GM12878 (cell line): ENCODE measurements around the gene COMT. TPM values are rescaled to one million over a fixed set of nuclear protein-coding genes. Genes with fewer than 3 reads are reported as not detected.

Experiments
- ATAC-seq: fragments of 200-7000 bp; cut with Tn5 transposase; 3 replicates; pipeline ENCODE4 v1.9.1; 2020; ENCODE audit warnings: mild to moderate bottlenecking, moderate library complexity
- BruUV-seq: library from RNA; stranded (reverse); fragments of 400-500 nt; replicated peaks from 2 replicates; lab custom pipeline; 2021; lab: Mats Ljungman, UMichigan
- CTCF ChIA-PET: fragments of 300-600 bp; sonication (Branson Sonifier 250); formaldehyde crosslinking; extraction: SDS; loops from one replicate; lab custom pipeline; 2021; ENCODE audit warnings: inconsistent platforms; lab: Yijun Ruan, JAX
- POLR2A ChIA-PET: fragments of 350-600 bp; formaldehyde crosslinking; extraction: SDS; loops from one replicate; lab custom pipeline; 2021; ENCODE audit warnings: inconsistent platforms; lab: Charles Lee
- RAD21 ChIA-PET: fragments of 300-600 bp; sonication (Branson Sonifier 250); formaldehyde crosslinking; loops from one replicate; lab custom pipeline; 2023; ENCODE audit warnings: antibody characterized with exemption; ENCODE audit not compliant: unreplicated experiment; lab: Charles Lee
- SMC1A ChIA-PET: fragments of 300-600 bp; sonication (Branson Sonifier 250); formaldehyde crosslinking; loops from one replicate; lab custom pipeline; 2023; ENCODE audit not compliant: unreplicated experiment, uncharacterized antibody; lab: Charles Lee
- DNase-seq: peaks from one replicate; pipeline ENCODE4 v3.0.0-alpha.2; 2011; ENCODE audit warnings: low read depth, low spot score
- FAIRE-seq: peaks from 3 replicates; lab custom pipeline; 2011; peaks lifted over from hg19 to GRCh38; lab: Jason Lieb, UNC
- H2AFZ ChIP-seq: 2 replicates; pipeline ENCODE4 v1.6.0; 2011; ENCODE audit warnings: low read depth, low read length, control low read depth; ENCODE audit not compliant: control insufficient read depth
- H3K27ac ChIP-seq: 2 replicates; pipeline ENCODE4 v1.5.1; 2011; ENCODE audit warnings: control low read depth; ENCODE audit not compliant: control insufficient read depth, insufficient read depth
- H3K27me3 ChIP-seq, 2 experiments: replicated peaks in 1 of 2; 2 replicates each; pipeline versions ENCODE4 v1.6.0 to v1.6.1; 2011; ENCODE audit warnings: low read length in 1 of 2; ENCODE audit not compliant: control insufficient read depth in 2 of 2, insufficient read depth in 2 of 2
- H3K36me3 ChIP-seq, 2 experiments: 2 replicates each; pipeline ENCODE4 v1.5.1; 2011; ENCODE audit warnings: low read length in 1 of 2; ENCODE audit not compliant: control insufficient read depth in 2 of 2, insufficient read depth in 2 of 2
- H3K4me1 ChIP-seq: 2 replicates; pipeline ENCODE4 v1.6.1; 2011; ENCODE audit warnings: mild to moderate bottlenecking, low read length, moderate library complexity, mixed read lengths; ENCODE audit not compliant: control insufficient read depth, insufficient read depth
- H3K4me2 ChIP-seq: 2 replicates; pipeline ENCODE4 v1.6.0; 2011; ENCODE audit warnings: control low read depth; ENCODE audit not compliant: control insufficient read depth, insufficient read depth
- H3K4me3 ChIP-seq: fragments of 200-600 bp; sonication (generic); 2 replicates; pipeline ENCODE4 v1.5.1; 2016
- H3K79me2 ChIP-seq: 2 replicates; pipeline ENCODE4 v1.6.0; 2011; ENCODE audit warnings: low read length; ENCODE audit not compliant: control insufficient read depth, insufficient read depth
- H3K9ac ChIP-seq: 2 replicates; pipeline ENCODE4 v1.8.0; 2011; ENCODE audit warnings: low read length, control low read depth, mixed read lengths; ENCODE audit not compliant: control insufficient read depth, insufficient read depth
- H3K9me3 ChIP-seq: replicated peaks from 3 replicates; pipeline ENCODE4 v1.5.1; 2011; ENCODE audit warnings: mild to moderate bottlenecking, low read length; ENCODE audit not compliant: control insufficient read depth, insufficient read depth
- H4K20me1 ChIP-seq: 2 replicates; pipeline ENCODE4 v1.6.0; 2011; ENCODE audit not compliant: control insufficient read depth, insufficient read depth
- ASH2L ChIP-seq: fragments of 300-600, 200-600 bp; sonication (generic); IDR thresholded peaks from 2 replicates; pipeline ENCODE4 v1.6.1; 2017; ENCODE audit warnings: low read depth, mild to moderate bottlenecking, borderline replicate concordance
- EZH2 ChIP-seq: IDR thresholded peaks from 2 replicates; pipeline ENCODE4 v1.6.1; 2012; ENCODE audit warnings: low read depth, mild to moderate bottlenecking, control low read depth, inconsistent platforms, low read length, borderline replicate concordance; ENCODE audit not compliant: control insufficient read depth
- RAD21 ChIP-seq: IDR thresholded peaks from 2 replicates; pipeline ENCODE4 v1.6.1; 2011; ENCODE audit warnings: mild to moderate bottlenecking, low read depth, low read length, moderate library complexity; ENCODE audit not compliant: insufficient read depth
- TCF7 ChIP-seq: IDR thresholded peaks from 2 replicates; pipeline ENCODE4 v1.6.1; 2014; ENCODE audit warnings: antibody characterized with exemption, borderline replicate concordance
- WGBS: methylation state at CpG from one replicate; pipeline ENCODE4 v1.1.6; 2016; ENCODE audit warnings: low lambda C conversion rate; ENCODE audit not compliant: insufficient replicate concordance, insufficient coverage; ENCODE audit errors: missing lambda C conversion rate; 5-methylcytosine and 5-hydroxymethylcytosine counted together
- in situ Hi-C: fragments of 300-500 bp; cut with MboI; formaldehyde crosslinking; loops from 9 replicates; pipeline ENCODE4 v1.14.3; 2018; ENCODE audit warnings: mixed read lengths
- intact Hi-C: fragments of 100-400 bp; cut with micrococcal nuclease; formaldehyde crosslinking; loops from one replicate; pipeline ENCODE4 v1.14.2; 2022; ENCODE audit not compliant: unreplicated experiment
- polyA plus RNA-seq, 11 experiments: library from polyadenylated mRNA; depleted of rRNA in 4 of 11; unstranded in 6 of 11; stranded (reverse) in 5 of 11; fragments of >200 nt; fragmentation: Nextera tagmentation in 4 of 11; fragmentation: Illumina TruSeq in 1 of 11; extraction: Ambion mirVana in 4 of 11; extraction: Trizol in 1 of 11; gene quantifications; 1 replicate in 1 of 11; 2 replicates in 10 of 11; pipeline versions ENCODE4 v1.2.1 to v1.2.3, GENCODE V29; 2011 to 2016; ENCODE audit warnings: inconsistent platforms in 2 of 11, missing spikeins in 2 of 11, low read depth in 1 of 11
- total RNA-seq, 4 experiments: library from RNA; depleted of rRNA in 3 of 4; stranded (reverse); fragments of >200 nt in 3 of 4; fragmentation: Illumina TruSeq in 1 of 4; extraction: Trizol in 1 of 4; gene quantifications; 2 replicates each; pipeline versions ENCODE4 v1.2.1 to v1.2.3, GENCODE V29; 2013 to 2021
- TF ChIP-seq, protein P1 (sequence below): fragments of 450-650 bp; IDR thresholded peaks from 2 replicates; pipeline ENCODE4 v1.6.1; 2017; ENCODE audit warnings: mild to moderate bottlenecking, moderate library complexity
- TF ChIP-seq, protein P2 (sequence below): IDR thresholded peaks from 2 replicates; pipeline ENCODE4 v1.6.1; 2011; ENCODE audit warnings: borderline replicate concordance, low read depth, mild to moderate bottlenecking, moderate library complexity, mixed read lengths, low read length; ENCODE audit not compliant: insufficient read depth; ENCODE audit errors: extremely low read length
- TF ChIP-seq, protein P3 (sequence below): fragments of 450-650 bp; conservative IDR thresholded peaks from 2 replicates; pipeline ENCODE4 v1.6.1; 2017; ENCODE audit warnings: mild to moderate bottlenecking, moderate library complexity

The COMT gene
- total and polyA plus RNA-seq, 10 of the 15 experiments (the other 5 are each of a cell fraction or from before 2014, with no cell fraction given), result 4.5 to 152 (median 66.1) TPM

DNA sequence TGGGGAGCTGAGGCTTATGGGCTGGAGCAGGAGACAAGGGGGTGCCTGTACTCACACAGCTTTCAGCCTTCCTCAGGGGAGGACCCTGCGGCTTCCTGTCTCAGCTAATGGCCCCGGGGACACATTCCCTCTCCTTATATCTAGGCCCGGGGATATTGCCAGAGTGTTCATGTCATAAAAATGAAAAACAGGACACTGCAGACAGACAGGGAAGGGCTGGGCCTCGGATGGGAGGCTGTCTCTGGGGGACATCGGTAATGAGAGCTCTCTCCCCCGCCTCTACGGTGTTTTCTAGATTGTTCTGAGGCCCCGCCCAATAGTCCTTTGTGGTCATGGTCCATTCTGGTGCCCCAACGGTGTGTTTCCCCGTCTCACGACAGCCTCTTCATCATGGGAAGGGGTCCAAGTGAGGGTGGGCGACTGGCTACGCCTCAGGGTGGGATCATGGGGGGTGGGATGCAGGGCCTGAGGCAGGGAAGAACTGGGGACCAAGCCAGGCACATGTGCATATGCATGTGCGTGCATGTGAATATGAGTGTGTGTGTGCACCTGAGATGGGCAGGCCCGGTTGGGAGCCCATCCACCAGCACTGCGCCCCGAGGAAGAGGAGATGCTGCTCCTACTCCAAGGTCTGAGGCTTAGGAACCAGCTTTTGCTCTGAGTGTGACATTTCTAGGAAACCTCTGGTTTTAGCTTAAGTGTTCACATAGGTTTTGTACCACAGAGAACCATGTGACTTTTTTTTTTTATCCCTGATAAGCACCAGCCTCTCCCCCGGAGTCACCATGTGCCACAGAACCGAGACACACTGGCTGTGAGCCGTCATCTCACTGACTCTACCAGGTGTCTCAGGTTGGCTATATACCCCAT is 69.8 kb downstream of the COMT start:
- no TSS peak for BruUV-seq
- TF ChIP-seq, protein P1, sequence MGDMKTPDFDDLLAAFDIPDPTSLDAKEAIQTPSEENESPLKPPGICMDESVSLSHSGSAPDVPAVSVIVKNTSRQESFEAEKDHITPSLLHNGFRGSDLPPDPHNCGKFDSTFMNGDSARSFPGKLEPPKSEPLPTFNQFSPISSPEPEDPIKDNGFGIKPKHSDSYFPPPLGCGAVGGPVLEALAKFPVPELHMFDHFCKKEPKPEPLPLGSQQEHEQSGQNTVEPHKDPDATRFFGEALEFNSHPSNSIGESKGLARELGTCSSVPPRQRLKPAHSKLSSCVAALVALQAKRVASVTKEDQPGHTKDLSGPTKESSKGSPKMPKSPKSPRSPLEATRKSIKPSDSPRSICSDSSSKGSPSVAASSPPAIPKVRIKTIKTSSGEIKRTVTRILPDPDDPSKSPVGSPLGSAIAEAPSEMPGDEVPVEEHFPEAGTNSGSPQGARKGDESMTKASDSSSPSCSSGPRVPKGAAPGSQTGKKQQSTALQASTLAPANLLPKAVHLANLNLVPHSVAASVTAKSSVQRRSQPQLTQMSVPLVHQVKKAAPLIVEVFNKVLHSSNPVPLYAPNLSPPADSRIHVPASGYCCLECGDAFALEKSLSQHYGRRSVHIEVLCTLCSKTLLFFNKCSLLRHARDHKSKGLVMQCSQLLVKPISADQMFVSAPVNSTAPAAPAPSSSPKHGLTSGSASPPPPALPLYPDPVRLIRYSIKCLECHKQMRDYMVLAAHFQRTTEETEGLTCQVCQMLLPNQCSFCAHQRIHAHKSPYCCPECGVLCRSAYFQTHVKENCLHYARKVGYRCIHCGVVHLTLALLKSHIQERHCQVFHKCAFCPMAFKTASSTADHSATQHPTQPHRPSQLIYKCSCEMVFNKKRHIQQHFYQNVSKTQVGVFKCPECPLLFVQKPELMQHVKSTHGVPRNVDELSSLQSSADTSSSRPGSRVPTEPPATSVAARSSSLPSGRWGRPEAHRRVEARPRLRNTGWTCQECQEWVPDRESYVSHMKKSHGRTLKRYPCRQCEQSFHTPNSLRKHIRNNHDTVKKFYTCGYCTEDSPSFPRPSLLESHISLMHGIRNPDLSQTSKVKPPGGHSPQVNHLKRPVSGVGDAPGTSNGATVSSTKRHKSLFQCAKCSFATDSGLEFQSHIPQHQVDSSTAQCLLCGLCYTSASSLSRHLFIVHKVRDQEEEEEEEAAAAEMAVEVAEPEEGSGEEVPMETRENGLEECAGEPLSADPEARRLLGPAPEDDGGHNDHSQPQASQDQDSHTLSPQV, result no peak
- TF ChIP-seq, protein P2, sequence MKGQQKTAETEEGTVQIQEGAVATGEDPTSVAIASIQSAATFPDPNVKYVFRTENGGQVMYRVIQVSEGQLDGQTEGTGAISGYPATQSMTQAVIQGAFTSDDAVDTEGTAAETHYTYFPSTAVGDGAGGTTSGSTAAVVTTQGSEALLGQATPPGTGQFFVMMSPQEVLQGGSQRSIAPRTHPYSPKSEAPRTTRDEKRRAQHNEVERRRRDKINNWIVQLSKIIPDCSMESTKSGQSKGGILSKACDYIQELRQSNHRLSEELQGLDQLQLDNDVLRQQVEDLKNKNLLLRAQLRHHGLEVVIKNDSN, result no peak
- no peak for TF ChIP-seq EZH2
- TF ChIP-seq, protein P3, sequence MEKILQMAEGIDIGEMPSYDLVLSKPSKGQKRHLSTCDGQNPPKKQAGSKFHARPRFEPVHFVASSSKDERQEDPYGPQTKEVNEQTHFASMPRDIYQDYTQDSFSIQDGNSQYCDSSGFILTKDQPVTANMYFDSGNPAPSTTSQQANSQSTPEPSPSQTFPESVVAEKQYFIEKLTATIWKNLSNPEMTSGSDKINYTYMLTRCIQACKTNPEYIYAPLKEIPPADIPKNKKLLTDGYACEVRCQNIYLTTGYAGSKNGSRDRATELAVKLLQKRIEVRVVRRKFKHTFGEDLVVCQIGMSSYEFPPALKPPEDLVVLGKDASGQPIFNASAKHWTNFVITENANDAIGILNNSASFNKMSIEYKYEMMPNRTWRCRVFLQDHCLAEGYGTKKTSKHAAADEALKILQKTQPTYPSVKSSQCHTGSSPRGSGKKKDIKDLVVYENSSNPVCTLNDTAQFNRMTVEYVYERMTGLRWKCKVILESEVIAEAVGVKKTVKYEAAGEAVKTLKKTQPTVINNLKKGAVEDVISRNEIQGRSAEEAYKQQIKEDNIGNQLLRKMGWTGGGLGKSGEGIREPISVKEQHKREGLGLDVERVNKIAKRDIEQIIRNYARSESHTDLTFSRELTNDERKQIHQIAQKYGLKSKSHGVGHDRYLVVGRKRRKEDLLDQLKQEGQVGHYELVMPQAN, result no peak
- no peak for TF ChIP-seq TCF7
- TF ChIP-seq RAD21, result no peak
- TF ChIP-seq ASH2L, result no peak
- no peak for FAIRE-seq
- ChIA-PET SMC1A (no interaction called here), CTCF (interaction anchor here (0.6 kb wide), 1 partner anchor 280 kb away, joined by 3 read pairs; no protein-coding TSS in a partner anchor), RAD21 (no interaction called here), POLR2A (no interaction called here)
- Histone ChIP-seq H3K4me2 (no peak overlapping the region), H3K4me1 (no peaks in the 10 kb centered on the region), H3K4me3 (no peak overlapping the region), H3K9ac (no peak overlapping the region), H3K36me3 (no peaks in the 10 kb centered on the region), H3K27ac (no peak overlapping the region), H4K20me1 (no peaks in the 10 kb centered on the region), H2AFZ (no peak overlapping the region), H3K79me2 (no peaks in the 10 kb centered on the region), H3K9me3 (no peaks in the 10 kb centered on the region), H3K27me3 (peaks cover 8 to 9% of the 10 kb centered on the region in 2 experiments; a peak in 3 of 4 replicates)
- WGBS, result 43% methylated on average over 20 of the region's 20 CpGs
- intact Hi-C loops (loop anchor here (5.0 kb wide), 1 partner anchor 39 kb away; no protein-coding TSS in a partner anchor), in situ Hi-C loops (no loop called here)
- no peak for DNase-seq
- no peak for ATAC-seq
